Upper lobe of right lung (tissue), 1 donor: ENCODE results near the gene SPN. TPM values are rescaled to one million over a fixed set of nuclear protein-coding genes. Genes with fewer than 3 reads are reported as not detected.

Source experiments
- ATAC-seq: fragments of 200-7000 bp; cut with Tn5 transposase; one replicate; pipeline ENCODE4 v1.9.1; 2020; ENCODE audit warnings: mild to moderate bottlenecking, moderate library complexity
- DNase-seq: peaks from one replicate; pipeline ENCODE4 v3.0.0-alpha.2; 2020
- H3K27ac ChIP-seq: fragments of 200-600 bp; one replicate; pipeline ENCODE4 v1.8.0; 2022
- H3K27me3 ChIP-seq: fragments of 200-600 bp; one replicate; pipeline ENCODE4 v1.8.0; 2022; ENCODE audit warnings: mild to moderate bottlenecking
- H3K36me3 ChIP-seq: fragments of 200-600 bp; one replicate; pipeline ENCODE4 v1.8.0; 2022
- H3K4me1 ChIP-seq: fragments of 200-600 bp; one replicate; pipeline ENCODE4 v1.8.0; 2022
- H3K4me3 ChIP-seq: fragments of 200-600 bp; one replicate; pipeline ENCODE4 v1.8.0; 2022; ENCODE audit warnings: mild to moderate bottlenecking
- H3K9me3 ChIP-seq: fragments of 200-600 bp; one replicate; pipeline ENCODE4 v1.8.0; 2022
- CTCF ChIP-seq: fragments of 200-600 bp; IDR thresholded peaks from one replicate; pipeline ENCODE4 v1.8.0; 2022; ENCODE audit warnings: antibody characterized with exemption
- intact Hi-C: fragments of 100-400 bp; cut with DNase I; formaldehyde crosslinking; loops from one replicate; pipeline ENCODE4 v1.11.0; 2022
- total RNA-seq: library from RNA; stranded (reverse); fragmentation: NEBNext Ultra II Directional; extraction: Animal tissue kit (Norgen Biotek cat#: 25700); gene quantifications from one replicate; pipeline ENCODE4 v1.2.1, GENCODE V29; 2021
- donor health status: DM: no; HTN: yes; CAD: no; lungs with severe emphysema.

The SPN gene
- total RNA-seq, 1 donor from 2014 or later = 70.7 TPM

- TF ChIP-seq CTCF = no peak
- no peak for DNase-seq
These were observed 17.9 kb upstream of the SPN start for GRCh38 chr16:29644973-29645693.

DNA sequence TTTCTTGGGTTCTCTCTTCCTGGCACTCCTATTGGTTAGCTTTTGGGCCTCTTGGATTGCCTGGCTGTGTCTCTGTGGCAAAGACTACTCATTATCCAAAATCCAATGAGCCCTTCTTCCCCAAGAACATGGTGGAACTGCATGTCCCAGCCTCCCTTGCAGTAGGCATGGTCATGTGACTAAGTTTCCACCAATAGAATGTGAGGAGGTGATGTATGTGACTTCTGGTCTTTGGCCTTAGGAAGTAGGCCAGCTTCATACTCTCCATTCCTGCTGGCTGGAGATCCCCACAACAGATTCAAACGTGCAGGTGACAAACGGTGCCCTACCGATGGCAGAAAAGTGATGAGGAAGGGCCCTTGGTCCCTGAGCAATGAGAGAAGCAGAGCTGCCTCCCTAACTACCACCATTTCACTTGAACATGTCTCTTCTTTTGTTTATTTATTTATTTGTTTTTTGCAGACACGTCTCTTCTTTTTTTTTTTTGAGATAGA, 17.3 kb upstream of the SPN start:
- no peak for DNase-seq
- no peak for TF ChIP-seq CTCF

More at GRCh38 chr16:29644973-29645693, 17.9 kb upstream of the SPN start:
- Histone ChIP-seq H3K36me3 (no peaks in the 10 kb centered on the region), H3K9me3 (no peaks in the 10 kb centered on the region), H3K27ac (peak overlapping the region; percentile 63), H3K4me1 (no peaks in the 10 kb centered on the region), H3K27me3 (no peaks in the 10 kb centered on the region), H3K4me3 (no peak overlapping the region)
- peak; percentile 19 for ATAC-seq
- intact Hi-C loops = no loop called here

GRCh38 chr16:29646947-29647346, 16.1 kb upstream of the SPN start:
- ATAC-seq (no peak), DNase-seq (no peak)
- no peak overlapping the region for H3K4me3 ChIP-seq
- no peaks in the 10 kb centered on the region for H3K9me3 ChIP-seq
- no peak for TF ChIP-seq CTCF
- no peaks in the 10 kb centered on the region for H3K36me3 ChIP-seq
- no peaks in the 10 kb centered on the region for H3K27me3 ChIP-seq
- intact Hi-C loops = no loop called here
- H3K4me1 ChIP-seq = no peaks in the 10 kb centered on the region
- H3K27ac ChIP-seq = no peak overlapping the region

More for the DNA sequence above, 17.3 kb upstream of the SPN start:
- H3K36me3 ChIP-seq = no peaks in the 10 kb centered on the region
- H3K4me3 ChIP-seq = no peak overlapping the region
- H3K27ac ChIP-seq = peak overlapping the region; percentile 63
- intact Hi-C loops = no loop called here
- H3K27me3 ChIP-seq = no peaks in the 10 kb centered on the region
- H3K9me3 ChIP-seq = no peaks in the 10 kb centered on the region
- no peaks in the 10 kb centered on the region for H3K4me1 ChIP-seq
- ATAC-seq = peak; percentile 55

- Histone ChIP-seq H3K9me3 (no peaks in the 10 kb centered on the region), H3K4me1 (no peaks in the 10 kb centered on the region), H3K36me3 (no peaks in the 10 kb centered on the region), H3K27me3 (no peaks in the 10 kb centered on the region), H3K4me3 (no peak overlapping the region), H3K27ac (no peak overlapping the region)
- DNase-seq (no peak), ATAC-seq (peak; percentile 86)
- no peak for TF ChIP-seq CTCF
- intact Hi-C loops = no loop called here
These were observed 13.2 kb upstream of the SPN start for GRCh38 chr16:29649588-29650494.

DNA sequence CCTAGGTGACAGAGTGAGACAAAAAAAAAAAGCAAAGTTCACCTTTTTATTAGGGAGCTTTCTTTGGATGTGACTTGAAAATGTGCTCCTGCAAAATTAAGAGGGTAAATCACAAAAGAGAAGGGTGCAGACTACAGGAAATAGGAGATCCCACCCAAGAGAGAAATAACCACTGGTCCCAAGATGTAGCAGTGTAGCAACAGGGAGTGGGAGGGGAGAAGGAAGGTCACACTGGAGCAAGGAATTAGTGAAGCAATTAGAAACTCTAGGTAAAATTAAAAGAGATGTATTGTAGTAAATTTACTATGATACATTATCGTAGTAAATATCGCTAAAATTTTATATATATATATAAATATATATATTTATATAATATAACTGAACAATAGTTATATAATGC, 12.3 kb upstream of the SPN start:
- Histone ChIP-seq H3K9me3 (no peaks in the 10 kb centered on the region), H3K4me3 (no peak overlapping the region), H3K4me1 (no peaks in the 10 kb centered on the region), H3K36me3 (no peaks in the 10 kb centered on the region), H3K27ac (no peak overlapping the region), H3K27me3 (no peaks in the 10 kb centered on the region)
- ATAC-seq (peak; percentile 42), DNase-seq (no peak)
- no peak for TF ChIP-seq CTCF
- intact Hi-C loops = no loop called here
